ENCODE results near the gene PCP4.

PCP4 gene

GRCh38 chr21:39972976-39973770 lies 105.9 kb downstream of the PCP4 start:
- no peak for DNase-seq (ENCODE audit: low read depth, low spot score)

DNA sequence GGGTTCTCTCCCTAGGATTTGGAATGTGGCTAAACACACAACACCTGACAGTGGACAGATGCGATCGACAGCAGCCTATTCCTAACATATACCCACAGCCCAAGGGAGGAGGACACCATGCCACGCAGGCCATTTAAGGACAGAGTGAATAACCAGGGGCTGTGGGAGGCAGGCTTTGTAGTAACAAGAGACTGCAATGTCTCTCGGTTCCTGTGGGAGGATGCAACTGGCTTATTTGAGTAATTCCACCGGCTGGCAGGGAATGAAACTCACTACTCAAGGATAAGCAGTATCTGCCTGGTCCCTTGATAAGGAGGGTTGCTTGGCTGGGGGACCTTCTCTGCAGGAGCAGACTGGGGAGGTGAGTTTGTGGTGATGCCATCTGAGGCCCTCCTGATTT lies 109.6 kb downstream of the PCP4 start:
- no peak for DNase-seq (ENCODE audit: low read depth, low spot score)

Measured in ELF-1 (cell line).